ENCODE data around the gene ZNF432.

Gene ZNF432

GRCh38 chr19:52020506-52020905 lies 28.1 kb downstream of the ZNF432 start:
- Histone ChIP-seq H3K36me3 (ENCODE audit: insufficient read depth, low read length) (peaks cover 98% of the 10 kb centered on the region), H3K4me1 (ENCODE audit: insufficient read depth, low read length) (no peaks in the 10 kb centered on the region), H3K27ac (ENCODE audit: low read length) (no peak overlapping the region), H4K20me1 (ENCODE audit: insufficient read depth, low read length) (no peaks in the 10 kb centered on the region), H3K79me2 (ENCODE audit: insufficient read depth, low read length) (peaks cover 45% of the 10 kb centered on the region), H3K4me2 (ENCODE audit: insufficient read depth, low read length) (no peak overlapping the region), H2AFZ (ENCODE audit: low read depth, low read length) (no peak overlapping the region), H3K9me3 (ENCODE audit: insufficient read depth, low read length, severe bottlenecking) (peaks cover 63% of the 10 kb centered on the region), H3K27me3 (ENCODE audit: insufficient read depth, low read length, poor library complexity) (no peaks in the 10 kb centered on the region), H3K4me3 (ENCODE audit: low read depth in 1 of 2, low read length in 2 of 2) (no peak overlapping the region), H3K9ac (ENCODE audit: low read depth, low read length) (no peak overlapping the region)
- DNase-seq (no peak), ATAC-seq (ENCODE audit: insufficient read depth, low read depth) (no peak)
- TF ChIP-seq CTCF (IDR thresholded peaks at IDR 0.05; ENCODE audit: borderline replicate concordance, extremely low read depth, low read length, poor library complexity, severe bottlenecking) (no peak), EZH2 (IDR thresholded peaks at IDR 0.05; ENCODE audit: borderline replicate concordance, low read depth, low read length, severe bottlenecking) (no peak)

GRCh38 chr19:52010674-52011073 lies 38.0 kb downstream of the ZNF432 start:
- H4K20me1 ChIP-seq (ENCODE audit: insufficient read depth, low read length): no peaks in the 10 kb centered on the region
- no peak for ATAC-seq (ENCODE audit: insufficient read depth, low read depth)
- no peak overlapping the region for H3K27ac ChIP-seq (ENCODE audit: low read length)

GRCh38 chr19:52007806-52008557 lies 40.7 kb downstream of the ZNF432 start, which contains the start of gene ZNF615:
TSS of gene ZNF615 (minus strand) at chr19:52008211. CDS start at chr19:52003711, 4,500 bp downstream.
- Histone ChIP-seq H3K9ac (ENCODE audit: low read depth, low read length) (peak within 1 kb of the TSS; percentile 62), H3K27me3 (ENCODE audit: insufficient read depth, low read length, poor library complexity) (no peaks in the 10 kb centered on the region), H2AFZ (ENCODE audit: low read depth, low read length) (peak within 1 kb of the TSS; percentile 93), H3K4me2 (ENCODE audit: insufficient read depth, low read length) (peak within 1 kb of the TSS; percentile 92), H3K36me3 (ENCODE audit: insufficient read depth, low read length) (peaks cover 25% of the 10 kb centered on the region), H3K4me1 (ENCODE audit: insufficient read depth, low read length) (peaks cover 24% of the 10 kb centered on the region), H4K20me1 (ENCODE audit: insufficient read depth, low read length) (no peaks in the 10 kb centered on the region), H3K27ac (ENCODE audit: low read length) (peak within 1 kb of the TSS; percentile 93), H3K79me2 (ENCODE audit: insufficient read depth, low read length) (peaks cover 42% of the 10 kb centered on the region), H3K4me3 (ENCODE audit: low read depth in 1 of 2, low read length in 2 of 2) (peak within 1 kb of the TSS; percentile 46 to 83), H3K9me3 (ENCODE audit: insufficient read depth, low read length, severe bottlenecking) (peaks cover 12% of the 10 kb centered on the region)
- no peak for TF ChIP-seq EZH2 (IDR thresholded peaks at IDR 0.05; ENCODE audit: borderline replicate concordance, low read depth, low read length, severe bottlenecking)
- no peak for TF ChIP-seq CTCF (IDR thresholded peaks at IDR 0.05; ENCODE audit: borderline replicate concordance, extremely low read depth, low read length, poor library complexity, severe bottlenecking)
- DNase-seq (peak; percentile 88), ATAC-seq (ENCODE audit: insufficient read depth, low read depth) (peak; percentile 95)

More at GRCh38 chr19:52010674-52011073, 38.0 kb downstream of the ZNF432 start:
- no peak for TF ChIP-seq CTCF (IDR thresholded peaks at IDR 0.05; ENCODE audit: borderline replicate concordance, extremely low read depth, low read length, poor library complexity, severe bottlenecking)
- no peak for TF ChIP-seq EZH2 (IDR thresholded peaks at IDR 0.05; ENCODE audit: borderline replicate concordance, low read depth, low read length, severe bottlenecking)
- peaks cover 24% of the 10 kb centered on the region for H3K4me1 ChIP-seq (ENCODE audit: insufficient read depth, low read length)
- H3K9ac ChIP-seq (ENCODE audit: low read depth, low read length): no peak overlapping the region
- no peaks in the 10 kb centered on the region for H3K27me3 ChIP-seq (ENCODE audit: insufficient read depth, low read length, poor library complexity)
- no peak overlapping the region for H2AFZ ChIP-seq (ENCODE audit: low read depth, low read length)
- no peak for DNase-seq
- H3K4me3 ChIP-seq (ENCODE audit: low read depth in 1 of 2, low read length in 2 of 2): no peak overlapping the region
- peaks cover 26% of the 10 kb centered on the region for H3K36me3 ChIP-seq (ENCODE audit: insufficient read depth, low read length)
- H3K4me2 ChIP-seq (ENCODE audit: insufficient read depth, low read length): no peak overlapping the region
- peaks cover 23% of the 10 kb centered on the region for H3K79me2 ChIP-seq (ENCODE audit: insufficient read depth, low read length)
- H3K9me3 ChIP-seq (ENCODE audit: insufficient read depth, low read length, severe bottlenecking): peaks cover 7% of the 10 kb centered on the region
